Pancreas (tissue), 10 donors: ENCODE measurements around the gene VPS41. TPM values are rescaled to one million over a fixed set of nuclear protein-coding genes. Genes with fewer than 3 reads are reported as not detected.

Source experiments
- ATAC-seq, 4 donors: fragments of 200-7000 bp; cut with Tn5 transposase; one replicate each; pipeline versions ENCODE4 v1.8.0 to v1.9.1; 2020; ENCODE audit warnings: mild to moderate bottlenecking in 4 of 4, moderate library complexity in 4 of 4
- DNase-seq, 6 donors: peaks; one replicate each; pipeline ENCODE4 v3.0.0-alpha.2; 2020
- FAIRE-seq: peaks from 2 replicates; lab custom pipeline; 2012; peaks lifted over from hg19 to GRCh38; lab: Jason Lieb, UNC
- H3K27ac ChIP-seq, 4 donors: fragments of 200-600 bp; sonication (generic); 1 replicate in 3 of 4; 2 replicates in 1 of 4; pipeline versions ENCODE4 v1.5.0 to v1.8.0; 2020
- H3K27me3 ChIP-seq, 4 donors: fragments of 200-600 bp; one replicate each; pipeline ENCODE4 v1.8.0; 2021
- H3K36me3 ChIP-seq, 3 donors: fragments of 200-600 bp; sonication (generic) in 1 of 3; one replicate each; pipeline versions ENCODE4 v1.5.0 to v1.8.0; 2020 to 2021
- H3K4me1 ChIP-seq, 3 donors: fragments of 200-600 bp; one replicate each; pipeline ENCODE4 v1.8.0; 2021
- H3K4me3 ChIP-seq, 4 donors: fragments of 200-600 bp; sonication (generic) in 2 of 4; one replicate each; pipeline versions ENCODE4 v1.5.0 to v1.8.0; 2020 to 2021
- H3K9me3 ChIP-seq, 4 donors: fragments of 200-600 bp; one replicate each; pipeline ENCODE4 v1.8.0; 2021
- WGBS, 2 donors: extraction: QIAGEN DNeasy Blood & Tissue Kit; methylation state at CpG; one replicate each; pipeline ENCODE4 v1.1.7; 2013; 5-methylcytosine and 5-hydroxymethylcytosine counted together
- intact Hi-C, 3 donors: fragments of 100-400 bp; cut with DNase I; formaldehyde crosslinking; loops; one replicate each; pipeline versions ENCODE4 v1.11.1 to v1.14.2; 2022
- polyA plus RNA-seq, 2 donors: library from polyadenylated mRNA; stranded (reverse); fragments of 200-250 nt; gene quantifications; one replicate each; pipeline ENCODE4 v1.2.3, GENCODE V29; 2013
- total RNA-seq, 6 donors: library from RNA; stranded (reverse); fragmentation: NEBNext Ultra II Directional in 4 of 6; extraction: Animal tissue kit (Norgen Biotek cat#: 25700) in 4 of 6; gene quantifications; one replicate each; pipeline versions ENCODE4 v1.2.1 to v1.2.4, GENCODE V29; 2021 to 2023
- TF ChIP-seq, protein P1 (sequence below), 4 donors: fragments of 200-600 bp; sonication (generic) in 3 of 4; IDR thresholded peaks; one replicate each; pipeline versions ENCODE4 v1.5.0 to v1.8.0; 2021; ENCODE audit warnings: antibody characterized with exemption in 4 of 4
- donor health status: healthy with polysubstance abuse.
- donor health status: DM: no; HTN: no; CAD: no; lungs with moderate emphysema.
- donor health status: DM: no; HTN: no; CAD: no.
- donor health status: control.
- donor health status: control.
- donor health status: Bipolar disorder and iron deficiency.
- donor health status: DM: yes; HTN: yes; CAD: no.
- donor health status: DM: no; HTN: no; CAD: no.
- donor health status: DM: no; HTN: no; CAD: no.
- donor health status: DM: yes; HTN: yes; CAD: no.

VPS41 gene
- total and polyA plus RNA-seq, 8 donors: 10.0 to 79.2 (median 37.8) TPM

DNA sequence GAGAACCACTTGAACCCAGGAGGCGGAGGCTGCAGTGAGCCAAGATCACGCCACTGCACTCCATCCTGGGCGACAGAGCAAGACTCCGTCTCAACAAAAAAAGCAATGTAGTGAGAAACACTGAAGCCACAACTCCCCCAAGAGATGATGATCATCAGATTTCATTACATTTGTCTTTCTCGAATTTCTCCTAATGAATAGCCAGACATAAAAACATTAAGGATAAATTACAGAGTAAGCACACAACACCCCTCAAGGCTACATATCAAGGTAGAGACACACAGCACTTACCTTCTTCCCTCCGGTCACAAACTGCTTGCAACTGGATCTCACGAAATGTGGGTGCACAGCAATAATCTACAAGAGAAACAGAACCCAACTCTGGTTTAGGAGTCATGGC, 91.5 kb downstream of the VPS41 start:
- no peak for DNase-seq
- WGBS, 2 donors: 95 to 96% methylated on average over 7 of the region's 7 CpGs

DNA sequence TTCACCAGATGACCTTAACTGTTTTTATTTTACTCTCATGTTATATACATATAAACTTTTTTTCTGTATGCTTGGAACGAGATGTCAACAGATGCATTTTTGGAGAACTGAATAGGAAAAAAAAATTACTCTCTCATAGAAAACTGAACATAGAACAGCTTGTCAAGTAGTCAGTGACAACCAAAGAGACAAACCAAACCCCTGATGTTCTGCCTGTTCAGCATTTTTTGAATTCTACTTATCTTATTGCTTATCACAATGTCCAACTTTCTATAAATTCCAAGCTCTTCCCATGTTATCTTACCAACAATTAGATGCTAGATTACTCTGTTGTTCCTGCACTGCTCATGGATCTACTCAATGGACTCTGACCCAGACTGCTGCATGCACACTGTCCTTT, 95.2 kb downstream of the VPS41 start:
- no peak overlapping the region for H3K4me3 ChIP-seq
- H3K4me1 ChIP-seq: no peaks in the 10 kb centered on the region
- WGBS, 2 donors: 85% methylated on average over 1 of the region's 1 CpG
- intact Hi-C loops: loop anchor here in 1 of 3 donors (10.0 kb wide), 1 partner anchor 91 kb away; the partner anchor contains the start of gene VPS41
- no peaks in the 10 kb centered on the region for H3K9me3 ChIP-seq
- H3K27me3 ChIP-seq: no peaks in the 10 kb centered on the region
- ATAC-seq (no peak), FAIRE-seq (no peak), DNase-seq (no peak)
- H3K27ac ChIP-seq: no peak overlapping the region
- no peaks in the 10 kb centered on the region for H3K36me3 ChIP-seq
- TF ChIP-seq, protein P1, sequence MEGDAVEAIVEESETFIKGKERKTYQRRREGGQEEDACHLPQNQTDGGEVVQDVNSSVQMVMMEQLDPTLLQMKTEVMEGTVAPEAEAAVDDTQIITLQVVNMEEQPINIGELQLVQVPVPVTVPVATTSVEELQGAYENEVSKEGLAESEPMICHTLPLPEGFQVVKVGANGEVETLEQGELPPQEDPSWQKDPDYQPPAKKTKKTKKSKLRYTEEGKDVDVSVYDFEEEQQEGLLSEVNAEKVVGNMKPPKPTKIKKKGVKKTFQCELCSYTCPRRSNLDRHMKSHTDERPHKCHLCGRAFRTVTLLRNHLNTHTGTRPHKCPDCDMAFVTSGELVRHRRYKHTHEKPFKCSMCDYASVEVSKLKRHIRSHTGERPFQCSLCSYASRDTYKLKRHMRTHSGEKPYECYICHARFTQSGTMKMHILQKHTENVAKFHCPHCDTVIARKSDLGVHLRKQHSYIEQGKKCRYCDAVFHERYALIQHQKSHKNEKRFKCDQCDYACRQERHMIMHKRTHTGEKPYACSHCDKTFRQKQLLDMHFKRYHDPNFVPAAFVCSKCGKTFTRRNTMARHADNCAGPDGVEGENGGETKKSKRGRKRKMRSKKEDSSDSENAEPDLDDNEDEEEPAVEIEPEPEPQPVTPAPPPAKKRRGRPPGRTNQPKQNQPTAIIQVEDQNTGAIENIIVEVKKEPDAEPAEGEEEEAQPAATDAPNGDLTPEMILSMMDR (IDR thresholded peaks at IDR 0.05): no peak

More for the DNA sequence above, 91.5 kb downstream of the VPS41 start:
- Histone ChIP-seq H3K4me3 (no peak overlapping the region), H3K4me1 (no peaks in the 10 kb centered on the region), H3K27me3 (no peaks in the 10 kb centered on the region), H3K27ac (no peak overlapping the region), H3K36me3 (no peaks in the 10 kb centered on the region), H3K9me3 (no peaks in the 10 kb centered on the region)
- TF ChIP-seq, protein P1 (IDR thresholded peaks at IDR 0.05): no peak
- no peak for ATAC-seq
- FAIRE-seq: no peak
- intact Hi-C loops: loop anchor here in 1 of 3 donors (10.0 kb wide), 1 partner anchor 87 kb away; the partner anchor contains the start of gene VPS41

DNA sequence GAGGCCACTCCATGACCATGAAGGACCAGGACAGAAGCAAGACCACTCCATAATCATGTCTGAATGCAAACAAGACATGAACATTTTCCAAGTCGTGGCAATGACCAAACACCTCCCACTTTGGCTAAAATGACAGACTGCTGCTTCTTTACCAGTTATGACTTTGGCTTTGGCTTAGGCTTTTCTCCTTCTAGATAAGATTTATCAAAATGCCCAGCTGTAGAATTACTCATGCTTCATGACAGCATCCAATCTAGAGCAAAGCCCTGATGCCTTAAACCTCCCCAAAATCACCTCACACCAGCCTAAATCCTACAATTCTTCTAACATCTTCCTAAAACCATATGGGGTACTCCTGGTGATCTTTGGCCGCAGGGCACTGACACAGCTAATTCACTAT, 102.1 kb downstream of the VPS41 start:
- no peaks in the 10 kb centered on the region for H3K9me3 ChIP-seq
- DNase-seq (no peak), ATAC-seq (peak in 1 of 4 donors; percentile 52), FAIRE-seq (no peak)
- no peaks in the 10 kb centered on the region for H3K36me3 ChIP-seq
- H3K27me3 ChIP-seq: no peaks in the 10 kb centered on the region
- H3K4me1 ChIP-seq: peaks cover 0 to 5% (median 3%) of the 10 kb centered on the region in 3 donors
- intact Hi-C loops: no loop called here
- TF ChIP-seq, protein P1 (IDR thresholded peaks at IDR 0.05): no peak
- no peak overlapping the region for H3K27ac ChIP-seq
- H3K4me3 ChIP-seq: no peak overlapping the region
- 54 to 58% methylated on average over 2 of the region's 2 CpGs for WGBS, 2 donors

DNA sequence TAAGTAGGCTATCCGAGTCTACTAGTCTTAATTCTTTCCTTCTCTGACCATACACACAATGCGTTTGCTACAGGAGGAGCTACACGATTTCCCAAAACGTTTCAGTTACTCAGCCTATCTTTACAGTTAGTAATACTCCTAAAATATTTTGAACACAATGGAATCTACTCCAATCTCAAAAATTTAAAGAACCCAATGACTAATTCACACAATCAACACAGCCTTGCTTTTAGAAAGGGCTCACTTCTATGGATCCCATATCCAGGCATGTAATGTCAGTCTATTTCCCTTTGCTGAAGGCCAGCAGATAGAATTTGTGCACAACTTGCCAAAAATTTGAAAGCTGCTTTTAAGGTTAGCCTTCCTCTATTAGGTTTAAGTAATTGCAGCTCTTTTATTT, 107.2 kb downstream of the VPS41 start:
- intact Hi-C loops: no loop called here
- H3K4me3 ChIP-seq: no peak overlapping the region
- TF ChIP-seq, protein P1 (IDR thresholded peaks at IDR 0.05): no peak
- DNase-seq: no peak
- 64 to 84% methylated on average over 4 of the region's 4 CpGs for WGBS, 2 donors
- ATAC-seq: no peak
- no peaks in the 10 kb centered on the region for H3K36me3 ChIP-seq
- peaks cover 0 to 5% (median 0%) of the 10 kb centered on the region in 3 donors for H3K4me1 ChIP-seq
- H3K9me3 ChIP-seq: no peaks in the 10 kb centered on the region
- no peak for FAIRE-seq
- no peak overlapping the region for H3K27ac ChIP-seq
- H3K27me3 ChIP-seq: no peaks in the 10 kb centered on the region

DNA sequence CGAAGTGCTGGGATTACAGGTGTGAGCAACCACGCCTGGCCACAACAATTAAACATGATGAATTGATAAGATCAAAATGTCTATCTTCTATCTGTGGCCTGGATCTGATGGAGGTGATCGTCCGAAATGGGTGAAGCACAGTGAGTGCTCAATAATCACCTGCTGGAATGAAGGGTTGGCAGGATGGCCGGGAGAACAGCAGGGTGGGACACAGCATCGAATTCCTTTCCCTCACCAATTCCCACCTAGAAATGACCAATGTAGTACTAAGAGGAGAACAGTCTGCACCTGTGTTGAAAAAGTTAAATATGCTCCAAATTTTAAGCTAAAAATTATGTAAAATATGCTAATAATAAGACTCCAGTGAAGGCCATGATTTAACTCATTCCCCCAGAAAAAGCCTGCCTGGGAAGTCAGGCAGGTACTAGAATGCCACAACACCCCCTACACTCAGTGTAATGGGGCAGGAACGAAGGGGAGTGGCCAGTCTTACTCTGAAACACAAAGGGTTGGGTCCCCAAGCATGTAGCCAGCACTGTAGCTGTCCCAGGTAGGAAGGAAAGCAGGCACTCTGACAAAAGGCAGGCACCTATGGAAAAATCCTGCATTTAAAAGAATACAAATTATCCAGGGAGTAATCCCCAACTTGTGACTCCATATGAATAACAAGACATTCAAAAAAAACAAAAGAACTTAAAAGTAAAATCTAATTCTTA, 110.3 kb downstream of the VPS41 start:
- DNase-seq: no peak
- no peaks in the 10 kb centered on the region for H3K9me3 ChIP-seq
- intact Hi-C loops: loop anchor here in 2 of 3 donors (10.0 kb wide), 1 partner anchor 666 kb away; no protein-coding TSS in a partner anchor
- FAIRE-seq: no peak
- no peak overlapping the region for H3K4me3 ChIP-seq
- TF ChIP-seq, protein P1 (IDR thresholded peaks at IDR 0.05): no peak
- H3K27me3 ChIP-seq: no peaks in the 10 kb centered on the region
- H3K4me1 ChIP-seq: no peaks in the 10 kb centered on the region
- no peak overlapping the region for H3K27ac ChIP-seq
- WGBS, 2 donors: 84 to 87% methylated on average over 7 of the region's 7 CpGs
- no peaks in the 10 kb centered on the region for H3K36me3 ChIP-seq
- ATAC-seq: no peak
